Suppressor macrophage (primary cell): ENCODE measurements around the gene TUBB8.
"Not testable (repeated sequence)": the region's sequence is repeated elsewhere in the genome, so short reads cannot be mapped to it uniquely, and the experiment has no call there.

Experiments used
- DNase-seq, 4 experiments: peaks; one replicate each; pipeline ENCODE4 v3.0.0-alpha.2; 2020 to 2022
- total RNA-seq, 17 experiments: gene quantifications; one replicate each; lab custom pipeline; 2026; ENCODE audit warnings: mixed read lengths in 6 of 17, inconsistent platforms in 3 of 17; lab: John Stamatoyannopoulos, UW

TUBB8 gene
- 0 to 1.2 (median 0) reads per million in 17 experiments for total RNA-seq

DNA sequence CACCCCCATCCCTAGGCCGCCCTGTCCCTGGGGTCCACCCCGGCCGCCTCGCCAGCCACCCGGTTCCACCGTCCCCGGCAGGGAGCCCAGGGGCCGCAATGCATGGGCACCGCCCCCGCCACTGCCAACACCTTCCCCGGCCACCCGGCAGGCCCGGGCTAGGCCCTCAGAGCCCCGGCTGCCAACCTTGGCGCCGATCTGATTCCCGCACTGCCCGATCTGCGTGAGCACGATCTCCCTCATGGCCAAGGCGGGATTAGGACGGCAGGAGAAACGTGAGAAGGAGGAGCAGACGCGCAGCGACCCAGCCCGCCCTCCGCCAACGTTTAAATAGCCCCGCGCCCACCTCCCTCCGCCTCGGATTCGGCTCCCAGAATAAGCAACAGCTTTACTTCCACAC lies at the start of gene TUBB8:
TSS of gene TUBB8 (minus strand) at position 301 of the 400 bp plus-strand sequence. CDS start at position 243, 58 bp downstream.
- DNase-seq, result no peak

DNA sequence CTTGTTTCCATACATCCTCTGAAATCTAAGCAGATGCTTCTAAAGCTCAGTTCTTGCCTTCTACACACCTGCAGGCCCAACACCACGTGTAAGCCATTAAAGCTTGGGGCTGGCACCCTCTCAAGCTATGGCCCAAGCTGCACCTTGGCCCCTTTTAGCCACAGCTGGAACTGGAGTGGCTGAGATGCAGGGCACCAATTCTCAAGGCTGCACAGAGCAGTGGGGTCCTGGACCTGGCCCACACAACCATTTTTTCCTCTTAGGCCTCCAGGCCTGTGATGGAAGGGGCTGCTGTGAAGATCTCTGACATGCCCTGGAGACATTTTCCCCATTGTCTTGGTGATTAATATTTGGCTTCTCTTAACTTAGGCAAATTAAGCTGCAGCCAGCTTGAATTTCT lies 47.4 kb upstream of the TUBB8 start:
- no peak for DNase-seq

DNA sequence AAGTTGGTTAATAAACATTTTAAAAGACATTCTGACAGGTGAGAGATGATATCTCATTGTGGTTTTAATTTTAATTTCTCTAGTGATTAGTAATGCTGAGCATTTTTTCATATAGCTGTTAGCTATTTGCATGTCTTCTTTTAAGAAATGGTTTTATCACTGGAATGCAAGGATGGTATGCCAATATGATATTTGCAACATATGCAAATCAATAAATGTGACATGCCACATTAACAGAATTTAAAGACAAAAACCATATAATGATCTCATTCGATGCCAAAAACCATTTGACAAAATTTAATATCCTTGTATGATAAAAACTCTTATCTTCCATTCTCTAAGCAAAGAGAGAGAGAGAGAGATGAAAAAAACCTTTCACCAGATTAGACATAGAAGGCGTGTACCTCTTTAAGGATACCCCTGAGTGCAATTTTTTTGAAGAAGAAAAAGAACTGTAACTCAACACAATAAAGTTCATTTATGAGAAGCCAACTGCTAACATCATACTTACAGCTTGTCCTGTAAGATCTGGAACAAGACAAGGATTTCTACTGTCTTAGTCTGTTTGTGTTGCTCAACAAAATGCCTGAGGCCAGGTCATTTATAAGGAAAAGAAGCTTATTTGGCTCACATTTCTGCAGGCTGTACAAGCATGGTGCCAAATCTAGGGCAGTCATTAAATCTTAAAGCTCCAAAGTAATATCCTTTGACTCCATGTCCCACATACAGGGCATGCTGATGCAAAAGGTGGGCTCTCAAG lies 46.4 kb upstream of the TUBB8 start:
- no peak for DNase-seq

DNA sequence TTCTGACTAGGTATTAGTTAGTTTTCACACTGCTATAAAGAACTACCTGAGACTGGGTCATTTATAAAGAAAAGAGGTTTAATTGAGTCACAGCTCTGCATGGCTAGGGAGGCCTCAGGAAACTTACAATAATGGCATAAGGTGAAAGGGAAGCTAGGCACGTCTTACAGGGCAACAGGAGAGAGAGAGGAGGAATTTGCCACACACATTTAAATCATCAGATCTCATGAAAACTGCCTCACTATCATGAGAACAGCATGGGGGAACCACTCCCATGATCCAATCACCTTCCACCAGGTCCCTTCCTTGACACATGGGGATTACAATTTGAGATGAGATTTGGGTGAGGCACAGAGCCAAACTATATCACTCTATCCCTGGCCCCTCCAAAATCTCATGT lies 45.5 kb upstream of the TUBB8 start:
- no peak for DNase-seq

DNA sequence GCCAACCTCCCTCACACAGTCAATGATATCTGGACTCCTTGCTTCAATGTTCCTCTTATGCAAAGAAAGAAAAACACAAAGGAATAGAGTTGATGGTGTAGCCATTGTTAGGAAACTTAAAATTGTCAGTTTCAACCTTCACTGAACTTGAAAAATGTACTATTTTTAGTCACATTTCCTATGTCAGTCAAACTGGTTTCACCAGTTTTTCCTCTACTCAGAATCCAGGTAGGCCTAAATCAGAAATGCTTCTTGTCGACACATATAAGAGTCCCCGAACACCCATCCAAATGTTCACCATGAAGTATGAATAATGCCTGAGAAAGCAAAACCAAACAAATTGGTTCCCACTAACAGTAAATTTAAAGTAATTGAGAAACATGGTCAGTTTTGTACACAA lies 43.8 kb upstream of the TUBB8 start:
- no peak for DNase-seq

DNA sequence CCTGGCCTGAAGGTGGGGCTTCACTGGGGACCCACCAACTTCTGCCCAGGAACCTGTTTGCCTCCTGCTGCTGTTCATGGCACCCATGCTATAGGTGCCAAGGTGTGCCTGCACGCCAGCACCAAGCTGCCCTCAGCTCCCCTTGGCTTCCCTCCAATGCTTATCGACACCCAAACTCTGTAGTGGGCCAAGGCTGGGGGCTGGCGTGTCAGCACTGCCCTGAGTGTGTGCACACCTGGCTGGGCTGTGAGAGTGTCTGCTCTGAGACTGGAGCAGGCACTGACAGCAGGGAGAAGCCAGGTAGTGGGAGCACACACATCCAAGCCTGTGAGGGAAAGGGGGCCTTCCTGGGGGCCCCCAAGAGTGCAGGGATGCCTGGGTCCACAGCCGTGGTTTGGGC lies 43.1 kb upstream of the TUBB8 start:
- DNase-seq, result no peak

DNA sequence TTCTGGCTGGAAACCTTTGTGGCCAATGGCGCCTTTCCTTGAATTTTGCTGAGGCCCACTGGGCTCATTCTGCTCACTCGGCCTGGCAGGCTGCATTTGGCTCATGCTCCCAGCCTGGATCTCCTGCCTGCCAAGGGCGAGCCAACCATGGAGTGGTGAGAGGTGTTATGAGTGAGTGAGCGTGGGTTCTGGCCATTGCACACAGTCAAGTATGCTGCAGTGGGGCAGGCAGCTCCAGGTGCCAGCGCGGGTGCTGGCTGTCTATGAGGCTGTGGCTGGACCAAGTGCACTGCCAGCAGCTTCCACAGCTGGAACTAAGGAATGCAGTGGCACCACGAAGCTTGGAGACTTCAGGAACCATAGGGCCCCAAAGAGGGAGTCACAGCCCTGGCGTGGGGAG lies 42.2 kb upstream of the TUBB8 start:
- DNase-seq, result no peak

DNA sequence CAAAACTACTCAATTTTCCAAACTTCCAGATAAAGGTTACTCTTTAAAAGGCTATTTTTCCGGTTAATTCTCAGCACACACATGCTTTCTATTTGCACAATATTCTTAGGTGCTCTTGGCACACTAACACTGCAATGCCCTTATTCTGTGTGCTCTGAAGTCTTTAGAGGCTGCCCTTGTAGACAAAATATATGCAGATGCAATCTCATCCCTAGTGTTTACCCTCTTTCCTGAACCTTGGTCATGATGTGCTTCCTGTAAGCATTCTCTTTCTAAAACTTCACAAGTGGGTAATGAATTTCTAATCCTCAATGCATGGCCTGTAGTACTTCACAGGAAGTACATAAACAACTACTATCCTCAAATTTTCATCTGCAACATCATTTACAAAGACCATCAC lies 41.1 kb upstream of the TUBB8 start:
- no peak for DNase-seq

DNA sequence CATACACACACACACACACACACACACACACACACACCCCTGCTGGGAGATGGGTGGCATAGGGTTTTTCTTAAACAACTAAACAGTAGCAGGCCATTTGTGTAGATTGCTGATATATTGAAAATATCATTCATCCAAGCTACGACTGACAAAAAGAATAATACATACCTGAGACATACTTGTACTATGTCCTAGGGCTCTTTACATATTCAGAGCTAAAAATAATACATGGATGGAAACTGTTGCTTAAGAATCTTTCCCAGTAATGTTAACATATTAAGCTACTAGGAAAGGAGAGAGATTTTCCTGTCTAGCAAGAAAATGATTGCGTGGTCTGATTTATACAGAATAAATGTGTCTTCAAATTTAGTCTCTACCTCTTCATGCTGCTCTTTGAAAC lies 40.2 kb upstream of the TUBB8 start:
- DNase-seq, result no peak

DNA sequence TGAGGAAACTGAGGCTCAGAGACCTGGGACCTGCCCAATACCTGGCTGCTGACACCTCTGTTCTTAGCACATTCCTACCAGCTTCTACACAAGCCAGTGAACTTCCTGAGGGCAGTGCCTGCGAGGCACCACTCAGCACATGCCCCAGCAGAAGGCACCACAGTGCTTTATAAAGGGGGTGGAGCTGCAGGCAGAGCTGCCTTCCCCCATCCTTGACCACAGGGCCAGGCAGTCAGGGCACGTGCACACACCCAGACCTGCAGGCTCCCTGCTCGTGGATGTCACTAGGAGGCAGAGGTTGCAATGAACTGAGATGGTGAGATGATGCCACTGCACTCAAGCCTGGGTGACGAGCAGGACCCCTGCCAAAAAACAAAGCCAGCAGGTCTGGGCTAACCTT lies 39.2 kb upstream of the TUBB8 start:
- no peak for DNase-seq

DNA sequence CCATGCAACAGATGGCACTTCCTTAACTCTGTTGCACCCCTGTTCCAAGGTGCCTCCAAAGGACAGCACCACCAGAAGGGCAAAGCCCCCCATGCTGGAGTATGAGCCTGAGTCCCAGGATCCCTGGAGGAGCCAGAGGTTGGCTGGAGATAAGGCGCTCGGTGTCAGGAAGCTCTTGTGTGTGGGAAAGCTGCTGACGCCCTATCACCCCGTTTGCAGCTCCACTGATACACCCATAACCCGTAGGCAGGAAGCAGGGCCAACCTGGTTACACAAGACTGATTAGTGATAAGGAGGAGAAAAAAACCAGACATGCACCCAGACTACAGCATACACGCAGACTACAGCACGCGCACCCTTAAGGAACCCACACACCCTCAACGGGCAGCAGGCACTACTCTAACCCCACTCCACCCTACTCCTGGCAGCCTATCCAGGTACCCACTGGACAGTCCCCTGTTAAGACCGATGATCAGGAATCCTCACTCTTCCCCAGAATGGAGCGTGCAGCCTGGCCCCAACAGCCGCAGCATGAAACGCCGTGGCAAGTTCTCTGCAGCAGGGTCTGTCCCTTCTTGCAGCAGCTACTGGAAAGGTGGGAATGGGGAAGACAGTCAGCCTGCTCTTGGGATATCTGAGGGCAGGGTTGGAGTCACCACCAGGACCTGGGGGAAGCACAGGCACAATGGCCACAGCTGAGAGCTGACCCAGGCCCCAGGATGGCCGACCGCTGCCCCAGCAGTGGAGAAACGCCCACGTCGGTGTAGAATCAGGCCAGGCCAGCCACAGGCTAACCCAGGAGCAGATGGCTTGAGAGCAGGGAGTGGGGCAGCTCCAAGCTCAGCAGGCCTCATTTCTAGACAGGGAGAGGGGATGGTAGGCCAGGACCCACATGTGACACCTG lies 38.3 kb upstream of the TUBB8 start:
- DNase-seq, result no peak

DNA sequence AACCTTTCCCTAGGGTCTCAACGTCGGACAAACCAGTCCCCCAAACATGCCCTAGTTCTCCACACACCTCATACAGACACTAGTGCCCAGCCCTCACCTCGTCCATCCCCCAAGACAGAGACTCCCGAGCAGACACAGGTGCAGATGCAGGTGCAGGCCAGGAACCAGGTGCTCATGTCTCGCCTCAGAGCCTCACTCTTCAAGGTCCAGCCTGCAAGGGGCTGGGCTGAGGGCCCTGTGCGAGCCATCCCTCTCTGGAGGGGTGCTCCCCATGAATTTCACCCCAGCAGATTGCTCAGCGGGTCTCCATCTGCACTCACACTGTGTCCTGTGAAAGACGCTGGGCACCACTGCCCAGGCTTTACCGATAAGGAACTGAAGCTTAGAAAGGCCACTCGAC lies 36.9 kb upstream of the TUBB8 start:
- no peak for DNase-seq

DNA sequence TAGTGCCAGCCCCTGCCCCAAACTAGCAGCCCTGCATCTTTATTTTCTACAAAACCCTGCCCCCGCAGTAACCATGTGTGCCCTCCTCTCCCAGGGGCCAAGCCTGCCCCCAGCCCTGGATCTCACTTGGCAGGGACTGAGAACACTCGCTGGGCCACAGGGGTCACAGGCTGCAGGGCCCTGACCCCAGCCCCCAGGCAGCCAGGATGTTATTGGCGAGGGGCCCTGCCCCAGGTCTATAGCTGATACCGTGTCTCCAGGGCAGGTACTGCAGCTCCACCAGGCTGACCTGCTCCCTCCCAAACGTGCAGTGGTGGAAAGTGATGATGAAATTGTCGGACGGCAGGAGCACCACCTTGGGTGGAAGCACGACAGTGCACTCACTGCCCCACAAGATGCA lies 35.9 kb upstream of the TUBB8 start:
- no peak for DNase-seq

DNA sequence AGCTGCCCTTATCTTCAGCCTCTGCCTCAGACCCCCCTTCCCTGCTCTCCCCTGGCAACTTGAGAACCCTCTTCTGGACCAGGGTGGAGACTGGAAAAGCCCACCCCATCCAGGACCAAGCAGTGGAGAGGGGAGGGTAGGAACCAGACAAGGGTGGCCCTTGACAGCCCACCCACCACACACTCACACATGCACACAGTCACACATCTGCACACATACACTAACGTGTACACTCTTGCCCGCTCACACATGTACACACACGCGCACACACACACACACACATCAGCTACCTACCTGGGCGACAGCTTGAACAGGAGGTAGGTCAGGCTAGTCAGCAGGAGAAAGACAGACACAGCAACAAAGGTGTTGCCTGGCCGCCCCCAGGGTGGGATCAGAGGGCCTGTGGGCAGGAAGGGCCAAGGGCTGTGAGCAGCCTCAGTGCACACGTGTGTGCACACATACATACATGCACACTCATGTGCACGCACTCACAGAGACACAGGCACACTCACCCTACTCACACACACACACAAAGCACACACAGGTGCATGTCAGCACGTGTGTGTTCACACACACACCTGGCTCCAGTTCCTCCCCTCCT lies 34.9 kb upstream of the TUBB8 start:
- DNase-seq, result no peak

DNA sequence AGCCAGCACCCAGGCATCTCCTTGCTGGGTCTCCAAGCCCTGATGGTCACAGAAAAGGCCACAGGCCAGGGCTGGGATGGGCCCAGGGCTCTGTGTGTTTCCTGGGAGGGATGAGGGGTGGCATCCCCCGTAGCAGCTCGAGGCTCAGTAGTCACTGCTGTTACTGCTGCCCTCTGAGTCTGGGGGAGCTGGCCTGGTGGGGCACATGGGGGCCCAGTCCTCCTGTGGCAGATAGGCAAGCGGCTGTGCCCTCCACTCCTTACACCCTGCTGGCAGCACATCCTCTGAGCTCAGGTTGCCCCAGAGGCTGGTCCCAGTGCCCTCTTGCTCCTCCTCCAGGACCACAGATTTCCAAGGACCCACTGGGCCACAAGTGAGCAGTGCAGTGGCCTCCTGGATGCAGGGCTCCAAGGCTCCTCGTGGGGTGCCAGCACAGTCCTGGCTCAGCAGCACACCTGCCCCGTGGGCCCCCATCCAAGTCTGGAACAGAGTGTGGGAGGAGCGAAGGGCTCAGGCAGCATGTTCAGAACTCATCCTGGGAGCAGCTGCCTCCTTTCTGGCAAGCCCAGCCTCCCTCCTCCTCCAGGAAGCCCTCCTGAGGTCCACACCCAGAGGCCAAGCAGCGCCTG lies 31.5 kb upstream of the TUBB8 start:
- DNase-seq, result no peak

DNA sequence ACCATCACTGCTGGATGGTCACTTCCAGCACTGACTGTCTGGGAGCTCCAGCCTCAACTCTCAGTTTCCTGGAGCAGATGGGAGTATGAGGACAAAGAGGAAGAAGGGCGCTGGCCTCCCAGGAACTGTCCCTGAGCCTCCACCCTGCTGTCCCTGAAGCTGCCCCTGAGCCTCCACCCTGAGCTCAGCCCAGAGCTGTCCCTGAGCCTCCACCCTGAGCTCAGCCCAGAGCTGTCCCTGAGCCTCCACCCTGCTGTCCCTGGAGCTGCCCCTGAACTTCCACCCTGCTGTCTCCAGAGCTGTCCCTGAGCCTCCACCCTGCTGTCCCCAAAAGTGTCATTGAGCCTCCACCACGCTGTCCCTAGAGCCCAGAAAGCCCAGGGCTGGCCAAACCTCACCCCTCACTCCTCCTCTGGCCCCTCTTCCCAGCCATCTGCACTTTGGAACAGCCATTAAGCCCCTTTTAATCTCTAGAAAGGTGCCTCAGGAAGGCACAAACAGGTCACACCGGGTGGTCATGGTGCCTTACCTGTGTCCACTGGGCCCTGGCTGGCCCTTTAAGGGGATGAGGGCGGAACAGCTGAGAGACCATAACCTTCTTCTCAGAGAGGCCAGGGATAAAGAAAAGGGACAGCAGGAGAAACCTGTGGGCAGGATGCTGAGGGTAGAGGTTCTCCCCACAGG lies 30.6 kb upstream of the TUBB8 start:
- DNase-seq, result no peak

DNA sequence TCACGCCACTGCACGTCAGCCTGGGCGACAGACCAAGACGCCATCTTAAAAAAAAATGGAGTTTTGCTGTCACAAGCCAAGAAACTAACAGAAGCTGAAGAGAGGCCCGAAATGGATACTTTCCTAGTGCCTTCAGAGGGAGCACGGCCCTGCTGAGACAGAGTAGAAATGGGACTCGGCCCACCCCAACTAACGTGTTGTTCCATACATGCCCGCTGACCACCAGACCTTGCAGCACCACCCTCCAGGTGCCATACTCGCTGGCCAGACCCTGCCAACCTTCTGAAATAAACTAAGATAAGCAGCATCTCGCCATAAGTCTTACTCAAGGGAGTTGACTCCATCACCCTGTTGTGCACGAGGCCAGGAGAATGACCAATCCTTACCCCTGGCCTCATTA lies 29.5 kb upstream of the TUBB8 start:
- DNase-seq, result no peak

DNA sequence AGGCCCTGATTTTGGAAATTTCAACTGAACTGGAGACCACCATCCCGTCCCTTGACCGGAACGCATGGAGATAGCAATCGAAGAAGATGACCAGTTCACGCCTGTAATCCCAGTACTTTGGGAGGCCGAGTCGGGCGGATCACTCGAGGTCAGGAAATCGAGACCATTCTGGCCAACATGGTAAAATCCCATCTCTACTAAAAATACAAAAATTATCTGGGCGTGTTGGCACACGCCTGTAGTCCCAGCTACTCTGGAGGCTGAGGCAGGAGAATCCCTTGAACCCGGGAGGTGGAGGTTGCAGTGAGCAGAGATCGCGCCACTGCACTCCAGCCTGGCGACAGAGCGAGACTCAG lies 25.1 kb upstream of the TUBB8 start:
- DNase-seq, result not testable (repeated sequence)

DNA sequence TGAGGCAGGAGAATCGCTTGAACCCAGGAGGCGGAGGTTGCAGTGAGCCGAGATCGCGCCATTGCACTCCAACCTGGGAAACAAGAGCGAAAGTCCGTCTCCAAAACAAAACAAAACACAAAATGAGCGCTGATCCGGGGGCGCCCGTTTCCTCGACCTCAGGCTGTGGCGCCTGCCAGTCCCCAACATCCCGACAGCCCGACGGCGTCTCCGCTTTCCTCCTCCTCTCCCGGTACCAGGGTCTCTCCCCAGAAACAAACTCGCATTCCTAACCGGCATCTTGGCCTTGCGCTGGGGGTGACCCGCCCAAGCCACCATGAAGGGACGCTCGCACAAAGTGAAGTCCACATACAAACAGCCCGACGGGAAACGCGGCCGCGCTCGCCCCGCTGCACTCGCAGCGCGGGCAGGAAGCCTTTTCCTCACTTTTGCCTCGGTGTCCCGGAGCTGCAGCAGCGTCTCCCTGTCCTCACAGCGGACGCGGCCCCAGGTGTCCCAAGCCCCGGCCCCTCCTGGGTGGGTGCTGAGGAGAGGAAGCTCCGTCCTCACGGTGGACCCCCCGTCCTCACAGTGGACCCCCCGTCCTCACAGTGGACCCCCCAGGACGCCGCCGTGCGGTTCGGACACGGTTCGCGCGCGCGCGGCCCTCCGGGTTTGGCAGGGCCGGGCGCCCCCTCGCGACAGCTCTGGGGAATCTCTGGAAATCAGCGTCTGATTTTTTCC lies 24.6 kb upstream of the TUBB8 start:
- DNase-seq, result peak; percentile 38 to 77 (median 54)

DNA sequence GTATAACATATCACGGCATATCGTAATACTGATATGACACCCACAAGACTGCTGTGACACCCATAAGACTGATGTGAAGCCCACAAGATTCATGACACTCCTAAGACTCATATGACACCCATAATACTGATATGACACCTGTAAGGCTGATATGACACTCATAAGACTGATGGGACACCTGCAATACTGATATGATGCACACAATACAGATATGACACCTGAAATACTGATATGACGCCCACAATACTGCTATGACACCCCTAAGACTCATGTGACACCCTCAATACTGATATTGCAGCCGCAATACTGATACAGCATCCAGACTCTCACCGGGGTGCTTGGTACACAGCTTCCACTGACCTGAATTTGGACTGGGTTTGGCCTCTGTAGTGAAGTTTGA lies 19.1 kb upstream of the TUBB8 start:
- not testable (repeated sequence) for DNase-seq

DNA sequence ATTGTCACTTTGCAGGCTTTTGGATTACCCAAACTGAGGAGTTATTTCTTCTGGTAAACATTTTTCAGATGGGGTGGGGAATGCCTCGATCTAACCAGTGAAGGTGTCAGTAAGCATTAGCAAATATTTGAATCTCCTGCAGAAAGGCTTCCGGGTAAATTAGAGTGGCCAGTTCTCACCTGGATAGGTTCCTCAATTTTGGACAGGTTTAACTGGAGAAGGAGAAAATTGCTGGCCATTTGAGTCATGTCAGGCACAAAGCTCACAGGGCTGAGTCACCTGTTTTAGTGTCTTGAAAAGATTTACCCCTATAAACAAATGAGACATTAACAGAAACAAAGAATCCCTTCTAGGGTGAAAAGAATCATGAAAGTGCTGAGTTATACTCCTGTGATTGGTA lies 830 bp upstream of the TUBB8 start:
- not testable (repeated sequence) for DNase-seq

DNA sequence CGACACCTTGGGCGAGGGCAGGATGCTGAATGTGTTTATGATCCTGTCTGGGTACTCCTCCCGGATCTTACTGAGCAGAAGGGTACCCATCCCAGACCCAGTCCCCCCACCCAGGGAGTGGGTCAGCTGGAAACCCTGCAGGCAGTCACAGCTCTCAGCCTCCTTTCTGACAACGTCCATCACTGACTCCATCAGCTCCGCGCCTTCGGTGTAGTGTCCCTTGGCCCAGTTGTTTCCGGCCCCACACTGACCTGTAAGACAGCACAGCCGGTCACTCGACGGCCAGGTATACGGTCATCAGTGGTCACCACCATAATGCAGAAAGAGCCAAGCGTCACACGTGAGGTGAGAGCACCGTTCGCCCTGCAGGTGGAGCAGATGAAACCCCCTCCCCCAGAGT lies 1.2 kb downstream of the TUBB8 start:
- not testable (repeated sequence) for DNase-seq
